Lung (tissue), 12 donors: ENCODE data around the gene FGD5. TPM values are rescaled to one million over a fixed set of nuclear protein-coding genes. Genes with fewer than 3 reads are reported as not detected.

Source experiments
- ATAC-seq: fragments of 200-7000 bp; cut with Tn5 transposase; one replicate; pipeline ENCODE4 v1.9.1; 2020; ENCODE audit warnings: moderate number of reproducible peaks; ENCODE audit not compliant: insufficient read depth, low FRiP score
- DNase-seq, 3 donors: peaks; one replicate each; pipeline ENCODE4 v3.0.0-alpha.2; 2013 to 2017
- H3K27ac ChIP-seq, 2 donors: one replicate each; pipeline ENCODE4 v1.5.1; 2013; ENCODE audit warnings: mild to moderate bottlenecking in 2 of 2, moderate library complexity in 2 of 2, control low read depth in 1 of 2, inconsistent platforms in 1 of 2, low read depth in 1 of 2, low read length in 1 of 2
- H3K27me3 ChIP-seq, 3 donors: one replicate each; pipeline ENCODE4 v1.5.1; 2013; ENCODE audit warnings: low read length in 2 of 3; ENCODE audit not compliant: control insufficient read depth in 3 of 3, insufficient read depth in 3 of 3
- H3K36me3 ChIP-seq, 4 donors: one replicate each; pipeline ENCODE4 v1.5.1; 2013; ENCODE audit warnings: low read length in 4 of 4, mild to moderate bottlenecking in 1 of 4, moderate library complexity in 1 of 4; ENCODE audit not compliant: control insufficient read depth in 4 of 4, insufficient read depth in 4 of 4
- H3K4me1 ChIP-seq, 5 donors: one replicate each; pipeline ENCODE4 v1.5.1; 2013; ENCODE audit warnings: low read length in 5 of 5, mild to moderate bottlenecking in 2 of 5, moderate library complexity in 1 of 5; ENCODE audit not compliant: control insufficient read depth in 5 of 5, insufficient read depth in 5 of 5
- H3K4me3 ChIP-seq: one replicate; pipeline ENCODE4 v1.5.1; 2013; ENCODE audit warnings: mild to moderate bottlenecking, control low read depth, moderate library complexity
- H3K9ac ChIP-seq, 2 donors: one replicate each; pipeline ENCODE4 v1.5.1; 2013; ENCODE audit warnings: low read length in 2 of 2, control low read depth in 1 of 2; ENCODE audit not compliant: insufficient read depth in 1 of 2
- H3K9me3 ChIP-seq, 4 donors: one replicate each; pipeline ENCODE4 v1.5.1; 2013; ENCODE audit warnings: low read length in 3 of 4, mild to moderate bottlenecking in 1 of 4, moderate library complexity in 1 of 4; ENCODE audit not compliant: control insufficient read depth in 4 of 4, insufficient read depth in 3 of 4
- CTCF ChIP-seq: IDR thresholded peaks from 2 replicates; pipeline ENCODE4 v1.5.1; 2012; ENCODE audit warnings: mild to moderate bottlenecking; ENCODE audit errors: control extremely low read depth, extremely low read depth
- WGBS, 2 donors: extraction: QIAGEN DNeasy Blood & Tissue Kit; methylation state at CpG; one replicate each; pipeline ENCODE4 v1.1.7; 2013; 5-methylcytosine and 5-hydroxymethylcytosine counted together
- polyA plus RNA-seq, 2 donors: library from polyadenylated mRNA; stranded (reverse); fragments of 200-250 nt; gene quantifications; one replicate each; pipeline ENCODE4 v1.2.1, GENCODE V29; 2013
- total RNA-seq, 2 donors: library from RNA; depleted of rRNA in 1 of 2; stranded (reverse); fragments of >200 nt in 1 of 2; gene quantifications; one replicate each; pipeline ENCODE4 v1.2.1, GENCODE V29; 2014 to 2021
- donor health status: control.
- donor health status: control.
- donor health status: Bipolar disorder and iron deficiency.
- donor health status: healthy.
- donor health status: DM: yes; HTN: yes; CAD: no.

FGD5 gene
- total and polyA plus RNA-seq, 4 donors, result 14.6 to 58.5 (median 32.2) TPM

- ATAC-seq, result peak; percentile 95
- Histone ChIP-seq H3K9ac (no peak overlapping the region), H3K9me3 (no peaks in the 10 kb centered on the region), H3K4me1 (peaks cover 0 to 2% (median 0%) of the 10 kb centered on the region in 5 donors), H3K27me3 (no peaks in the 10 kb centered on the region), H3K27ac (peak overlapping the region in 1 of 2 donors; percentile 5), H3K36me3 (peaks cover 0 to 17% (median 11%) of the 10 kb centered on the region in 4 donors), H3K4me3 (no peak overlapping the region)
- TF ChIP-seq CTCF, result peak; percentile 97
- WGBS, 2 donors, result 19 to 24% methylated on average over 10 of the region's 10 CpGs
- DNase-seq, result peak; percentile 95
Measured at GRCh38 chr3:14921034-14921616, 102.4 kb downstream of the FGD5 start.

GRCh38 chr3:14921811-14922705 lies 103.3 kb downstream of the FGD5 start:
- no peak overlapping the region for H3K9ac ChIP-seq
- DNase-seq (no peak), ATAC-seq (no peak)
- H3K9me3 ChIP-seq, result no peaks in the 10 kb centered on the region
- H3K36me3 ChIP-seq, result peaks cover 0 to 22% (median 13%) of the 10 kb centered on the region in 4 donors
- WGBS, 2 donors, result 86 to 92% methylated on average over 21 of the region's 21 CpGs
- no peaks in the 10 kb centered on the region for H3K27me3 ChIP-seq
- no peak overlapping the region for H3K4me3 ChIP-seq
- TF ChIP-seq CTCF, result no peak
- H3K4me1 ChIP-seq, result peaks cover 0 to 2% (median 0%) of the 10 kb centered on the region in 5 donors
- no peak overlapping the region for H3K27ac ChIP-seq

GRCh38 chr3:14922863-14923262 lies 104.1 kb downstream of the FGD5 start:
- ATAC-seq, result no peak
- H3K4me3 ChIP-seq, result no peak overlapping the region
- no peak for TF ChIP-seq CTCF
- H3K4me1 ChIP-seq, result peaks cover 0 to 2% (median 0%) of the 10 kb centered on the region in 5 donors
- peaks cover 0 to 24% (median 12%) of the 10 kb centered on the region in 4 donors for H3K36me3 ChIP-seq
- H3K9ac ChIP-seq, result no peak overlapping the region
- no peaks in the 10 kb centered on the region for H3K9me3 ChIP-seq
- no peak overlapping the region for H3K27ac ChIP-seq
- DNase-seq, result no peak
- 80 to 95% methylated on average over 13 of the region's 13 CpGs for WGBS, 2 donors
- H3K27me3 ChIP-seq, result no peaks in the 10 kb centered on the region
